ENCODE measurements around the gene APC2.

The APC2 gene

DNA sequence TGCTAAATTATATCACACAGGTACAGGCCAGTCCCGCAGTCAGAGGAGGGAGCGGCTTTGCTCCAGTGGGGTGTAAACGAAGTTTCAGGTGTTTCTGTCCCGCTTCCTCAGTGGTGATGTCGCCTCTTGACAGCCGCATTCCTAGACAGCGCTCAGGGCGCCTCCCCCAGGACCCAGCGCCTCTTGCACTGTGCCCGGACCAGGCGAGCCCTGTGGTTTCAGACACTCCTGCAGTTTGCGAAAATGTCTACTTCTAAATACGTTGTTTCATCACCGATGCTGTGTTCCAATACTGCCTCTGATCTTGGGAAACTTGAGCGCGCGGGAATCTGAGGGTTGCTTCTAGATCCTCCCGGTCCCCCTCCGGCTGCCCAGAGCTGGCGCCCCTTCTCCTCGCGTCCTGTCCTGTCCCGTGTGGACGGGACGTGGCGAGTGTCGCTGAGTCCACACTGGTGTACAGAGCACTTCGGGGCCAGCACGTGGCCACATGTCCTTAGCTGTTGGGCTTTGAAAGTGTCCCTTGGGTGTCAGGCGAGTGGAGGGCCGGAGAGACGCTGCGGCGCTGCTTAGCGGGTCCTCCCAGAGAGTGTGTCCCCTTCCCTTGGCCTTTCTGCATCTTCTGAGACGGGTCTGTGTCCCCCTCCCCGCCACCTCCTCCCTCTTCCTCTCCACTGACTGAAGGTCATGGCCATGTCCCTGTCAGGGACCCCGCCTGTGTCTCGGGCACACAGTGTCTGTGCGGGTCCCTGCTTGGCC lies 26.3 kb upstream of the APC2 start:
- H3K9me3 ChIP-seq (ENCODE audit: control insufficient read depth in 2 of 2, low read length in 2 of 2), result no peaks in the 10 kb centered on the region
- H3K27me3 ChIP-seq (ENCODE audit: control insufficient read depth in 2 of 2, insufficient read depth in 2 of 2, low read length in 2 of 2), result no peaks in the 10 kb centered on the region
- H3K4me1 ChIP-seq (ENCODE audit: control insufficient read depth in 2 of 2, insufficient read depth in 2 of 2, low read length in 2 of 2), result peaks cover 3 to 4% of the 10 kb centered on the region in 2 donors
- no peak overlapping the region for H3K4me3 ChIP-seq (ENCODE audit: low read length in 2 of 2)
- H3K27ac ChIP-seq (ENCODE audit: low read depth in 2 of 2, low read length in 2 of 2), result no peak overlapping the region
- H3K36me3 ChIP-seq (ENCODE audit: control insufficient read depth in 2 of 2, insufficient read depth in 2 of 2, low read length in 2 of 2), result peaks cover 59 to 76% of the 10 kb centered on the region in 2 donors
- no peak overlapping the region for H3K9ac ChIP-seq (ENCODE audit: low read depth in 1 of 2, low read length in 2 of 2)

DNA sequence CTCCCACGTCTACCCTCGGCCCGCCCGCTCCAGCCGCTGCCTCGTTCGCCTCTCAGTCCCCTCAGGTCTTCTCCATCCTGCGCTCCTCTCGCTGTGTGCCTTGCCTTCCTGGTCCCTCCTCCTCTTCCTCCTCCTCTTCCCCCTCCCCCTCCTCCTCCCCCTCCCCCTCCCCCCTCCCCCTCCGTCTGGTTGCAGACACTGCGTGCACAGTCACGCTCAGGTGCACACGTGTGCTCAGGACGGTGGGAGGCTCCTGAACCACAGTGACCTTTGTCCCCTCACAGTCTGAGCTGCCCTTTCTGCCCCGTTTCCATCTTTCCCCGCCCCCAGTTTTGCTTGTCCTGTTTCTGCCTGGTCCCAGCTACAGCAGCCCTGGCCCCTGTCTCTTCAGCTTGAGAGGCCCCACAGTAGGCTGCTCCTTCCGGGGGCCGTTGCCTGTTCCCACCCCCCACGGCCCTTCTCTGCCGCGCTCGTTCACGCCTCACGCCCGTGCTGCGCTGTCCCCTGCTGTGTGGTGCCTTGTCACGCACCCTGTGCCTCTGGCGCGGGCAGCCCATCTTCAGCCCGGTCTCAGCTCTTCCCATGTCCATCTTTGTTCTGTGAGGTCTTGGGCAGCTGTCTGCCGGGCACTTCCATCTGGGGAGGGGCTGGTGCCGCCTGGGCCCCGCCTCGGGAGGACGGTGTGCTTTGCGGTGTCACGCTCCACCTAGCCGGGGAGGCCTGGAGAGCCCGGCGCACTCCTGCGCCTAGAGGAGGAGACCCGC lies 25.5 kb upstream of the APC2 start:
- Histone ChIP-seq H3K9me3 (ENCODE audit: control insufficient read depth in 2 of 2, low read length in 2 of 2) (no peaks in the 10 kb centered on the region), H3K4me3 (ENCODE audit: low read length in 2 of 2) (no peak overlapping the region), H3K9ac (ENCODE audit: low read depth in 1 of 2, low read length in 2 of 2) (no peak overlapping the region), H3K27me3 (ENCODE audit: control insufficient read depth in 2 of 2, insufficient read depth in 2 of 2, low read length in 2 of 2) (no peaks in the 10 kb centered on the region), H3K4me1 (ENCODE audit: control insufficient read depth in 2 of 2, insufficient read depth in 2 of 2, low read length in 2 of 2) (peaks cover 3 to 7% of the 10 kb centered on the region in 2 donors), H3K27ac (ENCODE audit: low read depth in 2 of 2, low read length in 2 of 2) (no peak overlapping the region), H3K36me3 (ENCODE audit: control insufficient read depth in 2 of 2, insufficient read depth in 2 of 2, low read length in 2 of 2) (peaks cover 59 to 76% of the 10 kb centered on the region in 2 donors)

DNA sequence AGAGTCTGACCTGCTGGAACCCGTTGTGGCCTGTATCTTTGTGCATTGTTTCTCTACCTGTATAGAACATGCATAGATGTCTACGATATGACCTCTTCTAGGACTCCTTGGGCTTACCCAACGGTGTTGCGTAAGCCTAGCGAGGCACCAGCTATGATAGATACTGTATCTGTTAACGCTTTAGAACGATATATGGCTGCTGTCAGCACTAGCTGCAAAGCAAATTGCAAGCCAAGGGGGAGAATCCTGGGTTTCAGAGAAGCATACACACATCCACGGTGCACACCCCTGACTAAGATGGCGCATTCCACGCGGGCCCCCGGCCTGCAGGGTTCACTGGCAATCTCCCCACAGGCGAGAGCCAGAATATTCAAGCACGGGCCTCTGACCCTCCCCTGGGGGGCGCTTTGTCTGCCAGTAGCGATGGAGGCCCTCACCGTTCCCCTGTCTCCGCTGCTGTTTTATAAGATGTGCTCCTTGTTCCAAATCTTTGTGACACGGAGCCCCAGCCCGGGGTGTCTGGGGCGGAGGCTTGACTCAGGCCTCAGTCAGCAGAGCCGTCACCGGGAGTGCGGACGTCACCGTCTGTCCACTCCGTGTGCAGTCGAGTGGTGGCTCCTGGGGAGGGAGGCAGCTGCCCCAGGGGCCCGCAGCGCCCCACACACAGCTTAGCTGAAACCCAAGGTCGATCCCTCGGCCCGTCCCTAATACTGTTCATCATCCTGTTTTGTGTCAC lies 24.7 kb upstream of the APC2 start:
- Histone ChIP-seq H3K4me3 (ENCODE audit: low read length in 2 of 2) (no peak overlapping the region), H3K9ac (ENCODE audit: low read depth in 1 of 2, low read length in 2 of 2) (no peak overlapping the region), H3K27me3 (ENCODE audit: control insufficient read depth in 2 of 2, insufficient read depth in 2 of 2, low read length in 2 of 2) (no peaks in the 10 kb centered on the region), H3K9me3 (ENCODE audit: control insufficient read depth in 2 of 2, low read length in 2 of 2) (no peaks in the 10 kb centered on the region), H3K4me1 (ENCODE audit: control insufficient read depth in 2 of 2, insufficient read depth in 2 of 2, low read length in 2 of 2) (peaks cover 3 to 8% of the 10 kb centered on the region in 2 donors), H3K27ac (ENCODE audit: low read depth in 2 of 2, low read length in 2 of 2) (no peak overlapping the region), H3K36me3 (ENCODE audit: control insufficient read depth in 2 of 2, insufficient read depth in 2 of 2, low read length in 2 of 2) (peaks cover 58 to 74% of the 10 kb centered on the region in 2 donors)

DNA sequence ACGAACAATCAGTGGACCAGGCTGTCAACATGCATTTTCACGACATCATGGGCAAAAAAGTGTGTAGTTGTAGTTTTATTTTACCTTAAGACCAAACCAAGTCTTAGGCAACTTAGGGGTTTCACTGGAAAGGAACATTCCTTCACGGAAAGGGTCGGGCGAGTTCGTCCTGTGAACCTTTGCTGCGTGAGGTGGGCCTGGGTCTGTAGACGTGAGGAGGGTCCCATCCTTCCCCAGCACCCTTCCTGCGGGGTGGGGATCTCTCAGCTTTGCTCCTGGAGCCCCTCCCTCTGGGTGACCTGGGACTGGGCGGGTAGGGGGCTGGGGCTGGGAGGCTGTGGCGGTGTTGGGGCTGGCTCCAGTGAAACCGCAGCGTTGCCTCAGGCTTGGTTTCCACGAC lies 24.0 kb upstream of the APC2 start:
- H3K27me3 ChIP-seq (ENCODE audit: control insufficient read depth in 2 of 2, insufficient read depth in 2 of 2, low read length in 2 of 2), result no peaks in the 10 kb centered on the region

DNA sequence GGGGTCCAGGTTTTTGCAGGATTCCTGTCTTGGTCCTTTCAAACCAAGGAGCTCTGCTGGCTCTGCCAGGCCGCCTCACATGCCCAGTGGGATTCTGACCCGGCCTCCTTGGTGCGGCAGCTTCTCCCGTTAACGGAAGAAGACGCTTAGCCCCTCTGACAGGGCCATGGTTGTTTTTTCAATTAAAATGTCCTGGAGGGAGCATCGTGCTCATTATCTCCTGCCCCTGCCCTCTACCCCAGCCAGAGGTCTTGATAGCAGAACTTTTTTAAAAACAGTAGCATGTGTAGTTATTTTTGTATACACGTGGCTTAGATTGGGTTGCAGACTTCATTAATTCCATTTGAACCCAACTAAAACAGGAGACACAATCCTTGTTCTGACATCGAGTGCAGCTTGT lies 23.2 kb upstream of the APC2 start:
- no peaks in the 10 kb centered on the region for H3K27me3 ChIP-seq (ENCODE audit: control insufficient read depth in 2 of 2, insufficient read depth in 2 of 2, low read length in 2 of 2)
- H3K4me1 ChIP-seq (ENCODE audit: control insufficient read depth in 2 of 2, insufficient read depth in 2 of 2, low read length in 2 of 2), result peaks cover 3 to 8% of the 10 kb centered on the region in 2 donors
- no peaks in the 10 kb centered on the region for H3K9me3 ChIP-seq (ENCODE audit: control insufficient read depth in 2 of 2, low read length in 2 of 2)
- peaks cover 50 to 67% of the 10 kb centered on the region in 2 donors for H3K36me3 ChIP-seq (ENCODE audit: control insufficient read depth in 2 of 2, insufficient read depth in 2 of 2, low read length in 2 of 2)
- H3K27ac ChIP-seq (ENCODE audit: low read depth in 2 of 2, low read length in 2 of 2), result no peak overlapping the region
- H3K9ac ChIP-seq (ENCODE audit: low read depth in 1 of 2, low read length in 2 of 2), result no peak overlapping the region
- no peak overlapping the region for H3K4me3 ChIP-seq (ENCODE audit: low read length in 2 of 2)

More for the DNA sequence above, 24.0 kb upstream of the APC2 start:
- Histone ChIP-seq H3K4me1 (ENCODE audit: control insufficient read depth in 2 of 2, insufficient read depth in 2 of 2, low read length in 2 of 2) (peaks cover 3 to 8% of the 10 kb centered on the region in 2 donors), H3K36me3 (ENCODE audit: control insufficient read depth in 2 of 2, insufficient read depth in 2 of 2, low read length in 2 of 2) (peaks cover 54 to 70% of the 10 kb centered on the region in 2 donors), H3K9me3 (ENCODE audit: control insufficient read depth in 2 of 2, low read length in 2 of 2) (no peaks in the 10 kb centered on the region), H3K27ac (ENCODE audit: low read depth in 2 of 2, low read length in 2 of 2) (no peak overlapping the region), H3K4me3 (ENCODE audit: low read length in 2 of 2) (no peak overlapping the region), H3K9ac (ENCODE audit: low read depth in 1 of 2, low read length in 2 of 2) (no peak overlapping the region)

DNA sequence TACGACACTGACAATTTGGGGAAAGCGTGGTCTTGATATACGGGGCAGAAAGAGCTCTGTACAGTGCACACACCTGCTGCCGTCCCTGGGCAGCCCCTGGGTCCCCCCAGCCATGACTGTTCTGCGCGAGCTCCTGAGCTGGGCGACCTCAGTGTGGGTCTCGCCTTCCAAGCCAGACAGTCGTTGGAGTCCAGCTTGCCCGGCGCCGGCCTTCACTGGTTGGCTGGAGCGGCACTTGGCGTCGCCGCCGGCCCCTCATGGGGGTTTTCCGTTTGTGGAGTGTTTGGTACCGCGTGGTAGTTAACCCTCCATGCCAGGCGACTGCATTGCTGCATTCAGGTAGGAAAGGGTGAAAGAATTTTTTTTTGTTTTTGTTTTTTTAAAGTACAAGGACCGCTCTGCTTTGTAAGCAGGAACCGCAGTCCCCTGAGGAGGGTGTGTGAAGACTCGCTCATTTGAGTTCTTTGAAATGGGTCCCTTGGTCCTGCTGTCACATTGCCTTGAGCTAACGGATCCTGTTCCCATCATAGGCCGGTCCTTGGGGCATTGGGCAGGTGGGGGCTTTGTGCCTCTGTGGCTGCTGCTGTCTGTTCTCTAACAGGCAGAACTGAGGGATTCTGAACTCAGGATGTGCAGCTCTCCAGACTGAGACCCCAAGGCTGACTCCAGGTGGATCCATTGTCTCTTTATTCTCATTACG lies 22.6 kb upstream of the APC2 start:
- H3K9ac ChIP-seq (ENCODE audit: low read depth in 1 of 2, low read length in 2 of 2), result no peak overlapping the region
- H3K4me3 ChIP-seq (ENCODE audit: low read length in 2 of 2), result no peak overlapping the region
- no peak overlapping the region for H3K27ac ChIP-seq (ENCODE audit: low read depth in 2 of 2, low read length in 2 of 2)
- H3K9me3 ChIP-seq (ENCODE audit: control insufficient read depth in 2 of 2, low read length in 2 of 2), result no peaks in the 10 kb centered on the region
- H3K4me1 ChIP-seq (ENCODE audit: control insufficient read depth in 2 of 2, insufficient read depth in 2 of 2, low read length in 2 of 2), result peaks cover 3 to 8% of the 10 kb centered on the region in 2 donors
- H3K36me3 ChIP-seq (ENCODE audit: control insufficient read depth in 2 of 2, insufficient read depth in 2 of 2, low read length in 2 of 2), result peaks cover 52 to 67% of the 10 kb centered on the region in 2 donors
- no peaks in the 10 kb centered on the region for H3K27me3 ChIP-seq (ENCODE audit: control insufficient read depth in 2 of 2, insufficient read depth in 2 of 2, low read length in 2 of 2)

DNA sequence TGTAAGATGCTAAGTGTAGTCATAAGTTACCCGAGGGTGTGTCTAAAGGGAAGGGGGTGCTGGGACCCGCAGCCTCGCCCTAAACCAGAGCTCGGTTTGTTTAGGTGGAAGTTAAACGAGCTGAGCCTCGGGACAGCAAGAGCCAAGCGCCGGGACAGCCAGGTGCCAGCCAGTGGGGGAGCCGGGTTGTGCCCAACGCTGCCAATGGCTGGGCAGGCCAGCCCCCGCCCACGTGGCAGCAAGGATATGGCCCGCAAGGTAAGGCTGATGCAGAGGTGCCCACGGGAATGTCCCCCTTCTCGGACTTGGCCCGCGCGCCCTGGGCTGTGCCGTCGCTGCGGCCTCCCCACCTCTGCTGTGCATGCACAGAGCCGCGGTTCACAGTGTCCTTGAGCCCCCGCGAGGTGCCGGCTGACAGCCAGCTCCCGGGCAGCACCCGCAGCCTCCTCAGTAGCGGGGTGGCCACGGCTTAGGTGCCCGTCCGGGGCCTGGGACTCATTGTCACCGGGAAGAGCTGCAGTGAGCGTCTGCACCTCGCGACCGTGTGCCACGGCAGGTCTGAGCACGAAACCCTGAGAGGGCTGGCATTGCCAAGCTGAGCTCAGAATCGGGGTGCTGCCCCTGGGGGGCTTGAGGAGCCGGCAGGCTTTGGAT lies 21.1 kb upstream of the APC2 start:
- Histone ChIP-seq H3K36me3 (ENCODE audit: control insufficient read depth in 2 of 2, insufficient read depth in 2 of 2, low read length in 2 of 2) (peaks cover 52 to 68% of the 10 kb centered on the region in 2 donors), H3K27me3 (ENCODE audit: control insufficient read depth in 2 of 2, insufficient read depth in 2 of 2, low read length in 2 of 2) (no peaks in the 10 kb centered on the region), H3K4me1 (ENCODE audit: control insufficient read depth in 2 of 2, insufficient read depth in 2 of 2, low read length in 2 of 2) (peaks cover 3 to 8% of the 10 kb centered on the region in 2 donors), H3K4me3 (ENCODE audit: low read length in 2 of 2) (no peak overlapping the region), H3K9me3 (ENCODE audit: control insufficient read depth in 2 of 2, low read length in 2 of 2) (no peaks in the 10 kb centered on the region), H3K9ac (ENCODE audit: low read depth in 1 of 2, low read length in 2 of 2) (no peak overlapping the region), H3K27ac (ENCODE audit: low read depth in 2 of 2, low read length in 2 of 2) (no peak overlapping the region)

DNA sequence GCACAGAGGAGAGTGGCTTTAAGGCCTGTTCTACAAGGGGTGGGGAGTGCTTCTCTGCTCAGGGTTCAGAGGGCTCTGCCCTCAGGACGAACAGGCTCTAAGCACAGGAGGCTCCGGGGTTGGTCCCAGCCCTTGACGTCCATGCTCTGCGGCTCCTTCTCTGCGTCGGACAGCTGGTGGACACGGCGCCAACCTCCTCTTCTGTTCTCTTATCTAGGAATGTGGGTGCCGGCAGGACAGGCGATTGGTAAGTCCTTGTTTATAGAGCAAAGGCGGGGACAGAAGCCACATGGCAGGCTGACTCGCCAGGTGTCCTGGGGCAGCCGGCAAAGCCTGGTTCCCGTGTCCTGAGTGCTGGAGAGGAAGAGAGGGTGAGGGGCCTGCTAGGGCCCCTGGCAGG lies 20.2 kb upstream of the APC2 start:
- no peak overlapping the region for H3K4me3 ChIP-seq (ENCODE audit: low read length in 2 of 2)
- H3K4me1 ChIP-seq (ENCODE audit: control insufficient read depth in 2 of 2, insufficient read depth in 2 of 2, low read length in 2 of 2), result peaks cover 0 to 4% of the 10 kb centered on the region in 2 donors
- no peaks in the 10 kb centered on the region for H3K27me3 ChIP-seq (ENCODE audit: control insufficient read depth in 2 of 2, insufficient read depth in 2 of 2, low read length in 2 of 2)
- peaks cover 58 to 67% of the 10 kb centered on the region in 2 donors for H3K36me3 ChIP-seq (ENCODE audit: control insufficient read depth in 2 of 2, insufficient read depth in 2 of 2, low read length in 2 of 2)
- no peaks in the 10 kb centered on the region for H3K9me3 ChIP-seq (ENCODE audit: control insufficient read depth in 2 of 2, low read length in 2 of 2)
- no peak overlapping the region for H3K27ac ChIP-seq (ENCODE audit: low read depth in 2 of 2, low read length in 2 of 2)
- H3K9ac ChIP-seq (ENCODE audit: low read depth in 1 of 2, low read length in 2 of 2), result no peak overlapping the region

DNA sequence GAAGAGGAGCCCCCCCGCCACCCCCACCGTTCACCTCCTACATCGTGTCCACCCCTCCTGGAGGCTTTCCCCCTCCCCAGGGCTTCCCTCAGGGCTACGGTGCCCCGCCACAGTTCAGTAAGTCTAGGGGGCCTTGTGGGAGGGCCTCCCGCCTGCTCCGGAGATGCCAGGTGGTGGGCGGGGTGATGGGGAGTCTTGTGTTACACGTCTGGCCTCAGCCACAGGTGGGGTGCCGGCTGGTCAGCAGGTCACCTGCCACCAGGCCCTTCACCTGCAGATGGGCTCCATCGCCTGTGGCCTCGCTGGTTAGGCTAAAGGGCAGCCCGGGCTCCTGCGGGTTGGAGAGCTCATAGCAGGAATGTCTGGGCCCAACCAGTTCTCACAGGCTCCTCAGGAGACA lies 19.7 kb upstream of the APC2 start:
- Histone ChIP-seq H3K27ac (ENCODE audit: low read depth in 2 of 2, low read length in 2 of 2) (no peak overlapping the region), H3K4me3 (ENCODE audit: low read length in 2 of 2) (no peak overlapping the region), H3K9ac (ENCODE audit: low read depth in 1 of 2, low read length in 2 of 2) (no peak overlapping the region), H3K27me3 (ENCODE audit: control insufficient read depth in 2 of 2, insufficient read depth in 2 of 2, low read length in 2 of 2) (no peaks in the 10 kb centered on the region), H3K4me1 (ENCODE audit: control insufficient read depth in 2 of 2, insufficient read depth in 2 of 2, low read length in 2 of 2) (peaks cover 0 to 4% of the 10 kb centered on the region in 2 donors), H3K9me3 (ENCODE audit: control insufficient read depth in 2 of 2, low read length in 2 of 2) (no peaks in the 10 kb centered on the region), H3K36me3 (ENCODE audit: control insufficient read depth in 2 of 2, insufficient read depth in 2 of 2, low read length in 2 of 2) (peaks cover 55 to 62% of the 10 kb centered on the region in 2 donors)
